ENCODE results near the gene CLASP1. TPM values are rescaled to one million over a fixed set of nuclear protein-coding genes. Genes with fewer than 3 reads are reported as not detected.

CLASP1 gene
- polyA plus RNA-seq, 1 donor (not counting 4 experiments of a cell fraction or from before 2014, with no cell fraction given), result 16.7 TPM

DNA sequence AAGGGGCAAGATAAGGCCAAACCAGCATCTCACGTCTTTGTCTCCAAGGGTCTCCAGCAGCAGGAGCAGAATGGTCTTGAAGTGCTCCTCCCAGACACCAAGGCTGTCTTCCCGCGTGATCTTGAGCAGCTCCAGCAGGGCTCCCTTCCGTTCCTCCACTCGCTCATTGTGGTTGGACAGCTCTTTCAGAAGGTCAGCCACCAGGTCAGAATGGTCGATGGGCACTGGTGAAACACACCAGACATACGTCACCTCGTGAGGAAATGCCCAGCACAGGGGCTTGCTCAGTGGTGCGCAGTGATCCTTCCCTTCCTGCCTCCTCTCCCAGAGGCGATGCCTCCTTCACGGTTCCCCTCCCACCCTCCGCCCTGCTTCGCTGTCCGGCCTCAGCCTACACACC, 284.2 kb downstream of the CLASP1 start:
- dilution Hi-C loops (cut with MboI; ENCODE audit: extremely low pct_ligation_motif_present, low sequenced_read_pairs), result no loop called here
- no peak overlapping the region for H3K4me3 ChIP-seq (ENCODE audit: control insufficient read depth in 2 of 3, extremely low read depth in 1 of 3, insufficient read depth in 2 of 3, low read depth in 1 of 3, low read length in 3 of 3)
- no peak overlapping the region for H3K27ac ChIP-seq (ENCODE audit: control insufficient read depth, insufficient read depth, low read length)
- no peaks in the 10 kb centered on the region for H3K79me2 ChIP-seq (ENCODE audit: control insufficient read depth, insufficient read depth, low read length)
- peaks cover 4% of the 10 kb centered on the region for H3K9me1 ChIP-seq (ENCODE audit: control insufficient read depth, extremely low read depth, insufficient read depth, low read length)
- no peak for TF ChIP-seq EZH2 (IDR thresholded peaks at IDR 0.05; ENCODE audit: low read length)
- TF ChIP-seq, protein P1, sequence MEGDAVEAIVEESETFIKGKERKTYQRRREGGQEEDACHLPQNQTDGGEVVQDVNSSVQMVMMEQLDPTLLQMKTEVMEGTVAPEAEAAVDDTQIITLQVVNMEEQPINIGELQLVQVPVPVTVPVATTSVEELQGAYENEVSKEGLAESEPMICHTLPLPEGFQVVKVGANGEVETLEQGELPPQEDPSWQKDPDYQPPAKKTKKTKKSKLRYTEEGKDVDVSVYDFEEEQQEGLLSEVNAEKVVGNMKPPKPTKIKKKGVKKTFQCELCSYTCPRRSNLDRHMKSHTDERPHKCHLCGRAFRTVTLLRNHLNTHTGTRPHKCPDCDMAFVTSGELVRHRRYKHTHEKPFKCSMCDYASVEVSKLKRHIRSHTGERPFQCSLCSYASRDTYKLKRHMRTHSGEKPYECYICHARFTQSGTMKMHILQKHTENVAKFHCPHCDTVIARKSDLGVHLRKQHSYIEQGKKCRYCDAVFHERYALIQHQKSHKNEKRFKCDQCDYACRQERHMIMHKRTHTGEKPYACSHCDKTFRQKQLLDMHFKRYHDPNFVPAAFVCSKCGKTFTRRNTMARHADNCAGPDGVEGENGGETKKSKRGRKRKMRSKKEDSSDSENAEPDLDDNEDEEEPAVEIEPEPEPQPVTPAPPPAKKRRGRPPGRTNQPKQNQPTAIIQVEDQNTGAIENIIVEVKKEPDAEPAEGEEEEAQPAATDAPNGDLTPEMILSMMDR (optimal IDR thresholded peaks at IDR 0.05 in 1 of 3, IDR thresholded peaks at IDR 0.05 in 1 of 3, conservative IDR thresholded peaks at IDR 0.05 in 1 of 3; ENCODE audit: extremely low read depth in 1 of 3, insufficient read depth in 2 of 3, low read length in 3 of 3), result no peak
- H3K4me1 ChIP-seq (ENCODE audit: control insufficient read depth, extremely low read depth, insufficient read depth, low read length), result peaks cover 30% of the 10 kb centered on the region
- H4K20me1 ChIP-seq (ENCODE audit: control insufficient read depth, extremely low read depth, insufficient read depth, low read length), result peaks cover 3% of the 10 kb centered on the region
- FAIRE-seq, result no peak
- no peak overlapping the region for H2AFZ ChIP-seq (ENCODE audit: control insufficient read depth, low read length)
- no peak overlapping the region for H3K9ac ChIP-seq (ENCODE audit: control insufficient read depth, extremely low read depth, insufficient read depth, low read length)
- H3K27me3 ChIP-seq (ENCODE audit: control insufficient read depth, extremely low read depth, insufficient read depth, low read length), result no peaks in the 10 kb centered on the region
- H3K9me3 ChIP-seq (ENCODE audit: control insufficient read depth, low read depth, low read length), result no peaks in the 10 kb centered on the region
- H3K4me2 ChIP-seq (ENCODE audit: control insufficient read depth, extremely low read depth, insufficient read depth, low read depth, low read length), result no peak overlapping the region
- DNase-seq (ENCODE audit: low read depth, low spot score), result no peak
- peaks cover 24 to 43% of the 10 kb centered on the region in 2 experiments for H3K36me3 ChIP-seq (ENCODE audit: control insufficient read depth in 2 of 2, extremely low read depth in 1 of 2, insufficient read depth in 2 of 2, low read length in 2 of 2)

DNA sequence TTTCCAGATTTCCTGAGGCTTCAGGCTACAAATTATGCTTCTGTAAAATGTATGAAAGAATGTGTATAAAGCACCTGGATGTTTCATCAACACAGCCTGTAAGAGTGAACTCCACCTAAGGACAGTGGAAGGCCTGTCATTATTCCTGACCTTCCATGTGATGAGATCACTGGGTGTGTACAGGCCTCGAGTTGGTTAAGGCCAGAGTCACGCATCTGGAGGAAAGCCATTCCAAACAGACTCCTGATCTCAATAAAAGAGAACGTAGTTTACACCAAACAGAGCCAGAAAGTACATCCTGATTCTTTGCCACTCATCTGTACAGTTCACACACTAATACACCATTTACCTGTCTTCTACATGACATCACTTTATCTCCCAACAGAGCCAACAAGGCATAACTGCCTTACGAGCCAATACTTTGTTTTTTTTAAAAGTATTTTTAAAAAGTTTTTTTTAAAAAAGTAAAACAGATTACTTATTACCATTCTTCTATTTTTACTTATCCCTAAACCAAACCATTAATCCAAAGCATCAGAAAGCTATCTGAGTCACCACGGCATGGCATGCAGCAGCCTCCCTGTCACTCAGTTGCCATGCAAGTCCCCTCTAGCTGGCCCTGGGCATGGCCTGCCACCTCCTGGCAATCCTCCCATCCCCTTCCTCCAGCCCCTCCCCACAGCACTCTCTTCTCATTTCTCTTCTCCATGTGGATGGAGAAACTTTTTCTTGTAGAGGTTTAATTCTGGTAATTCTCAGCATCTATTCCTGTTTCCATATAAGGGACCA, 285.4 kb downstream of the CLASP1 start:
- Histone ChIP-seq H3K4me1 (ENCODE audit: control insufficient read depth, extremely low read depth, insufficient read depth, low read length) (peaks cover 32% of the 10 kb centered on the region), H4K20me1 (ENCODE audit: control insufficient read depth, extremely low read depth, insufficient read depth, low read length) (peaks cover 6% of the 10 kb centered on the region)

More for the DNA sequence above, 285.4 kb downstream of the CLASP1 start:
- no peak overlapping the region for H3K4me3 ChIP-seq (ENCODE audit: control insufficient read depth in 2 of 3, extremely low read depth in 1 of 3, insufficient read depth in 2 of 3, low read depth in 1 of 3, low read length in 3 of 3)
- H2AFZ ChIP-seq (ENCODE audit: control insufficient read depth, low read length), result no peak overlapping the region
- FAIRE-seq (peak; percentile 86), DNase-seq (ENCODE audit: low read depth, low spot score) (peak; percentile 55)
- peaks cover 24 to 43% of the 10 kb centered on the region in 2 experiments for H3K36me3 ChIP-seq (ENCODE audit: control insufficient read depth in 2 of 2, extremely low read depth in 1 of 2, insufficient read depth in 2 of 2, low read length in 2 of 2)
- H3K27ac ChIP-seq (ENCODE audit: control insufficient read depth, insufficient read depth, low read length), result peak overlapping the region; percentile 70
- peaks cover 4% of the 10 kb centered on the region for H3K9me1 ChIP-seq (ENCODE audit: control insufficient read depth, extremely low read depth, insufficient read depth, low read length)
- peak overlapping the region; percentile 36 for H3K9ac ChIP-seq (ENCODE audit: control insufficient read depth, extremely low read depth, insufficient read depth, low read length)
- TF ChIP-seq, protein P1 (optimal IDR thresholded peaks at IDR 0.05 in 1 of 3, IDR thresholded peaks at IDR 0.05 in 1 of 3, conservative IDR thresholded peaks at IDR 0.05 in 1 of 3; ENCODE audit: extremely low read depth in 1 of 3, insufficient read depth in 2 of 3, low read length in 3 of 3), result peak in 1 of 3 experiments; percentile 2
- TF ChIP-seq EZH2 (IDR thresholded peaks at IDR 0.05; ENCODE audit: low read length), result no peak
- peak overlapping the region; percentile 12 for H3K4me2 ChIP-seq (ENCODE audit: control insufficient read depth, extremely low read depth, insufficient read depth, low read depth, low read length)
- dilution Hi-C loops (cut with MboI; ENCODE audit: extremely low pct_ligation_motif_present, low sequenced_read_pairs), result no loop called here
- H3K9me3 ChIP-seq (ENCODE audit: control insufficient read depth, low read depth, low read length), result no peaks in the 10 kb centered on the region
- H3K79me2 ChIP-seq (ENCODE audit: control insufficient read depth, insufficient read depth, low read length), result no peaks in the 10 kb centered on the region
- H3K27me3 ChIP-seq (ENCODE audit: control insufficient read depth, extremely low read depth, insufficient read depth, low read length), result no peaks in the 10 kb centered on the region

Data from keratinocyte (primary cell).